ENCODE measurements around the gene TMEM121B. TPM values are rescaled to one million over a fixed set of nuclear protein-coding genes. Genes with fewer than 3 reads are reported as not detected.

The TMEM121B gene
- total RNA-seq, 2 experiments from 2014 or later = not detected

- no peak overlapping the region for H3K4me3 Mint-ChIP-seq
- no peaks in the 10 kb centered on the region for H3K36me3 Mint-ChIP-seq (ENCODE audit: low read depth)
- H3K4me1 Mint-ChIP-seq = no peaks in the 10 kb centered on the region
- CTCF ChIA-PET = no interaction called here
- POLR2A ChIA-PET = interaction anchor here (1.2 kb wide), 1 partner anchor 16 kb away, joined by 3 read pairs; no protein-coding TSS in a partner anchor
- no peak for DNase-seq
- H3K27ac Mint-ChIP-seq = no peak overlapping the region
- no peaks in the 10 kb centered on the region for H3K9me3 Mint-ChIP-seq
- H3K27me3 Mint-ChIP-seq = no peaks in the 10 kb centered on the region
Measured at GRCh38 chr22:17133137-17133536, 12.0 kb upstream of the TMEM121B start.

- ChIA-PET POLR2A (interaction anchor here (0.6 kb wide), 1 partner anchor 26 kb away, joined by 3 read pairs; no protein-coding TSS in a partner anchor), CTCF (interaction anchor here (0.7 kb wide), 1 partner anchor 218 kb away, joined by 5 read pairs; no protein-coding TSS in a partner anchor)
- Mint-ChIP-seq H3K27me3 (no peaks in the 10 kb centered on the region), H3K36me3 (ENCODE audit: low read depth) (no peaks in the 10 kb centered on the region), H3K27ac (no peak overlapping the region), H3K9me3 (no peaks in the 10 kb centered on the region), H3K4me3 (no peak overlapping the region), H3K4me1 (no peaks in the 10 kb centered on the region)
- no peak for DNase-seq
Measured at GRCh38 chr22:17132112-17132511, 11.0 kb upstream of the TMEM121B start.

- ChIA-PET POLR2A (interaction anchor here (0.6 kb wide), 1 partner anchor 26 kb away, joined by 3 read pairs; no protein-coding TSS in a partner anchor), CTCF (no interaction called here)
- H3K36me3 Mint-ChIP-seq (ENCODE audit: low read depth) = no peaks in the 10 kb centered on the region
- DNase-seq = no peak
- H3K27me3 Mint-ChIP-seq = no peaks in the 10 kb centered on the region
- no peaks in the 10 kb centered on the region for H3K4me1 Mint-ChIP-seq
- no peak overlapping the region for H3K27ac Mint-ChIP-seq
- no peak overlapping the region for H3K4me3 Mint-ChIP-seq
- H3K9me3 Mint-ChIP-seq = no peaks in the 10 kb centered on the region
Measured at GRCh38 chr22:17131686-17132085, 10.5 kb upstream of the TMEM121B start.

GRCh38 chr22:17130199-17130598, 9.0 kb upstream of the TMEM121B start:
- no peaks in the 10 kb centered on the region for H3K36me3 Mint-ChIP-seq (ENCODE audit: low read depth)
- no peak overlapping the region for H3K27ac Mint-ChIP-seq
- H3K4me3 Mint-ChIP-seq = no peak overlapping the region
- CTCF ChIA-PET = no interaction called here
- H3K9me3 Mint-ChIP-seq = no peaks in the 10 kb centered on the region
- POLR2A ChIA-PET = no interaction called here
- no peaks in the 10 kb centered on the region for H3K27me3 Mint-ChIP-seq
- no peaks in the 10 kb centered on the region for H3K4me1 Mint-ChIP-seq
- DNase-seq = no peak

- H3K4me1 Mint-ChIP-seq = peaks cover 37% of the 10 kb centered on the region
- H3K4me3 Mint-ChIP-seq = no peak overlapping the region
- no peak overlapping the region for H3K27ac Mint-ChIP-seq
- ChIA-PET CTCF (no interaction called here), POLR2A (no interaction called here)
- no peaks in the 10 kb centered on the region for H3K36me3 Mint-ChIP-seq (ENCODE audit: low read depth)
- H3K9me3 Mint-ChIP-seq = no peaks in the 10 kb centered on the region
- H3K27me3 Mint-ChIP-seq = peaks cover 33% of the 10 kb centered on the region
- DNase-seq = no peak
Measured at GRCh38 chr22:17120711-17121232, 388 bp downstream of the TMEM121B start.

DNA sequence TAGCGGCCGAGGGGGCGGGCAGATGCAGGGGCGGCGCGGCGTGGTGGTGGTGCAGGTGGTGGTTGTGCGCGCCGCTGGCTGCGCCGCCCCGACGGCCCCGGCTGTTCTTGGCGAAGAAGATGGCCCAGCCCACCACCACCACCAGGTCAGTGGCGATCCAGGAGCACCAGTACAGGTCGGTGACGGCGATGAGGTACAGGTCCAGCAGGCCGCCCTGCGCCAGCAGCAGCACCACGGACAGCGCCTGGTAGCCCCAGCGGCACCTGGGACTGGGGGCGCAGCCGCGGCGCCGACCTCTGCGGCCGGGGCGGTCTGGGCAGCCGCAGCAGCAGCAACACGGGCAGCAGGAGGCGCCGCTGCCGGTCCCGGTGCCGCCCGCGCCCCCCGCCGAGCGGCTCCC, 879 bp downstream of the TMEM121B start:
- Mint-ChIP-seq H3K4me1 (peaks cover 40% of the 10 kb centered on the region), H3K27ac (no peak overlapping the region), H3K9me3 (no peaks in the 10 kb centered on the region), H3K27me3 (peaks cover 33% of the 10 kb centered on the region), H3K4me3 (no peak overlapping the region), H3K36me3 (ENCODE audit: low read depth) (no peaks in the 10 kb centered on the region)
- ChIA-PET CTCF (no interaction called here), POLR2A (no interaction called here)
- DNase-seq = peak; percentile 55

DNA sequence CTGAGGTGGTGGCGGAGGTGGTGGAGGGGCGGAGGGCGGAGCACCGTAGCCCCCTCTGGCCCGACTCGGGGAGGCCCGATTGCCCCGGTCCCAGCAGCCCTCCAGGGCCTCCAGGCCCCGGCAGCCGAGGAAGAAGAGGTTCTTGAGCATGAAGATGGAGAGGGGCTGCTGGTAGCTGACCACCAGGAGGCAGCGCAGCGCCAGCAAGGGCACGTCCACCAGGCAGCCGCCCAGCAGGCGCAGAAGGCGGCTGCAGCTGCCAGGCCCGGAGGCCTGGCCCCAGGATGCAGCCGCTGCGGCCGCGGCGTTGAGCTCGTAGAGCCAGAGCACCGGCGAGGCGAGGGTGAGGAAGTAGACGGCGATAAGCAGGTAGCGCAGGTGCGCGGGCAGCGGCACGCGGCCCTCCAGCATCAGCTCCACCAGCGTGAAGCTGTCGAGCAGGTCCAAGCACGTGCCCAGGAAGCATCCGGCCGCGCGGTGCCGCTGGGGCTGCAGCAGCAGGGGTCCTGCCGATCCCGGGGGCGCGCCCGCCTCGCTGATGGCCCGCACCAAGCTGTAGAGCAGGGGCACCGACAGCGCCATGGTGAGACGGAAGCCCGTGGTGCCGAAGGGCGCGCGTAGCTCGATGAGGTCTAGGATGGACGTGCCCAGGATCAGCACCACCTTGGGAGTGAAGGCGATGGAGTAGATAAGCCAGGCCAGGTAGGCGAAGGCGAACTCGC, 1.5 kb downstream of the TMEM121B start:
- H3K9me3 Mint-ChIP-seq = no peaks in the 10 kb centered on the region
- peaks cover 30% of the 10 kb centered on the region for H3K27me3 Mint-ChIP-seq
- H3K27ac Mint-ChIP-seq = no peak overlapping the region
- ChIA-PET CTCF (no interaction called here), POLR2A (interaction anchor here (1.9 kb wide), 1 partner anchor 22 kb away, joined by 5 read pairs; no protein-coding TSS in a partner anchor)
- DNase-seq = no peak
- H3K4me3 Mint-ChIP-seq = no peak overlapping the region
- peaks cover 40% of the 10 kb centered on the region for H3K4me1 Mint-ChIP-seq
- no peaks in the 10 kb centered on the region for H3K36me3 Mint-ChIP-seq (ENCODE audit: low read depth)

GRCh38 chr22:17118342-17118741, 2.8 kb downstream of the TMEM121B start:
- no peak for DNase-seq
- H3K4me3 Mint-ChIP-seq = no peak overlapping the region
- peak overlapping the region; percentile 69 for H3K27ac Mint-ChIP-seq
- ChIA-PET CTCF (interaction anchor here (1.3 kb wide), 1 partner anchor 54 kb away, joined by 4 read pairs; no protein-coding TSS in a partner anchor), POLR2A (interaction anchor here (0.7 to 1.9 kb wide), 4 partner anchors 15 to 31 kb away, joined by 3 to 5 read pairs (median 3); no protein-coding TSS in a partner anchor)
- H3K36me3 Mint-ChIP-seq (ENCODE audit: low read depth) = no peaks in the 10 kb centered on the region
- no peaks in the 10 kb centered on the region for H3K9me3 Mint-ChIP-seq
- H3K27me3 Mint-ChIP-seq = peaks cover 25% of the 10 kb centered on the region
- H3K4me1 Mint-ChIP-seq = peaks cover 40% of the 10 kb centered on the region

GRCh38 chr22:17117890-17118289, 3.3 kb downstream of the TMEM121B start:
- H3K27ac Mint-ChIP-seq = peak overlapping the region; percentile 69
- CTCF ChIA-PET = interaction anchor here (1.3 kb wide), 1 partner anchor 54 kb away, joined by 4 read pairs; no protein-coding TSS in a partner anchor
- no peaks in the 10 kb centered on the region for H3K36me3 Mint-ChIP-seq (ENCODE audit: low read depth)

GRCh38 chr22:17117400-17117799, 3.8 kb downstream of the TMEM121B start:
- Mint-ChIP-seq H3K36me3 (ENCODE audit: low read depth) (no peaks in the 10 kb centered on the region), H3K9me3 (no peaks in the 10 kb centered on the region), H3K4me3 (no peak overlapping the region), H3K27ac (peak overlapping the region; percentile 69), H3K27me3 (peaks cover 21% of the 10 kb centered on the region), H3K4me1 (peaks cover 40% of the 10 kb centered on the region)
- no peak for DNase-seq
- CTCF ChIA-PET = interaction anchor here (1.3 to 2.5 kb wide), 2 partner anchors 55 kb away, joined by 4 to 12 read pairs; no protein-coding TSS in a partner anchor
- POLR2A ChIA-PET = interaction anchor here (1.0 to 2.1 kb wide), 7 partner anchors 11 to 42 kb away, joined by 3 to 11 read pairs (median 5); partner anchors contain the start of gene HDHD5

More at GRCh38 chr22:17117890-17118289, 3.3 kb downstream of the TMEM121B start:
- Mint-ChIP-seq H3K9me3 (no peaks in the 10 kb centered on the region), H3K4me3 (no peak overlapping the region), H3K4me1 (peaks cover 40% of the 10 kb centered on the region), H3K27me3 (peaks cover 24% of the 10 kb centered on the region)
- peak; percentile 30 for DNase-seq
- POLR2A ChIA-PET = interaction anchor here (0.9 to 1.9 kb wide), 6 partner anchors 16 to 41 kb away, joined by 3 to 8 read pairs (median 3); partner anchors contain the start of gene HDHD5

GRCh38 chr22:17116572-17117330, 4.4 kb downstream of the TMEM121B start:
- CTCF ChIA-PET = interaction anchor here (0.6 to 2.5 kb wide), 4 partner anchors 10 to 141 kb away, joined by 3 to 12 read pairs (median 3); no protein-coding TSS in a partner anchor
- Mint-ChIP-seq H3K27ac (peak overlapping the region; percentile 61), H3K36me3 (ENCODE audit: low read depth) (no peaks in the 10 kb centered on the region), H3K27me3 (peaks cover 15% of the 10 kb centered on the region), H3K4me3 (no peak overlapping the region), H3K9me3 (no peaks in the 10 kb centered on the region), H3K4me1 (peaks cover 40% of the 10 kb centered on the region)
- DNase-seq = no peak
- POLR2A ChIA-PET = interaction anchor here (1.0 to 2.1 kb wide), 8 partner anchors 10 to 52 kb away, joined by 3 to 11 read pairs (median 4); partner anchors contain the start of gene HDHD5

GRCh38 chr22:17115945-17116565, 5.1 kb downstream of the TMEM121B start:
- ChIA-PET POLR2A (interaction anchor here (1.2 to 2.1 kb wide), 4 partner anchors 9 to 53 kb away, joined by 3 to 11 read pairs (median 6); no protein-coding TSS in a partner anchor), CTCF (interaction anchor here (0.6 to 2.5 kb wide), 4 partner anchors 9 to 141 kb away, joined by 3 to 12 read pairs (median 3); no protein-coding TSS in a partner anchor)
- H3K36me3 Mint-ChIP-seq (ENCODE audit: low read depth) = no peaks in the 10 kb centered on the region
- peak overlapping the region; percentile 38 for H3K27ac Mint-ChIP-seq
- no peak for DNase-seq
- no peak overlapping the region for H3K4me3 Mint-ChIP-seq
- peaks cover 38% of the 10 kb centered on the region for H3K4me1 Mint-ChIP-seq
- peaks cover 10% of the 10 kb centered on the region for H3K27me3 Mint-ChIP-seq
- H3K9me3 Mint-ChIP-seq = no peaks in the 10 kb centered on the region

Measured in activated CD4-positive, alpha-beta memory T cell treated with anti-CD3 and anti-CD28 coated beads, Interleukin-2, amount 10 ng/mL, durations not matched to agents 7 days and 5 days (primary cell).